Smooth muscle cell (in vitro differentiated cells): ENCODE results near the gene PRMT1. TPM values are rescaled to one million over a fixed set of nuclear protein-coding genes. Genes with fewer than 3 reads are reported as not detected.

Source experiments
- DNase-seq: peaks from one replicate; lab custom pipeline; 2025; ENCODE audit not compliant: unreplicated experiment; lab: John Stamatoyannopoulos, UW
- H2AFZ ChIP-seq: fragments of 200-600 bp; sonication (generic); 2 replicates; pipeline ENCODE4 v1.6.0; 2016; ENCODE audit warnings: antibody characterized with exemption, low read depth, mild to moderate bottlenecking
- H3F3A ChIP-seq: fragments of 200-600 bp; sonication (generic); 2 replicates; pipeline ENCODE4 v1.6.0; 2017; ENCODE audit warnings: antibody characterized with exemption, low read depth
- H3K27ac ChIP-seq: fragments of 200-600 bp; sonication (generic); 2 replicates; pipeline ENCODE4 v1.5.1; 2016; ENCODE audit warnings: low read depth, mild to moderate bottlenecking
- H3K27me3 ChIP-seq: fragments of 200-600 bp; sonication (generic); 2 replicates; pipeline ENCODE4 v1.6.1; 2016; ENCODE audit warnings: low read depth, mild to moderate bottlenecking
- H3K36me3 ChIP-seq: fragments of 200-600 bp; sonication (generic); 2 replicates; pipeline ENCODE4 v1.5.1; 2016; ENCODE audit warnings: low read depth
- H3K4me1 ChIP-seq: fragments of 200-600 bp; sonication (generic); 2 replicates; pipeline ENCODE4 v1.5.1; 2016; ENCODE audit warnings: low read depth
- H3K4me2 ChIP-seq: fragments of 200-600 bp; sonication (generic); 2 replicates; pipeline ENCODE4 v1.6.0; 2016; ENCODE audit warnings: mild to moderate bottlenecking
- H3K4me3 ChIP-seq: fragments of 200-600 bp; sonication (generic); 2 replicates; pipeline ENCODE4 v1.5.1; 2016; ENCODE audit warnings: mild to moderate bottlenecking
- H3K79me2 ChIP-seq: fragments of 200-600 bp; sonication (generic); 2 replicates; pipeline ENCODE4 v1.6.0; 2016; ENCODE audit warnings: low read depth, mild to moderate bottlenecking
- H3K9ac ChIP-seq: fragments of 200-600 bp; sonication (generic); 2 replicates; pipeline ENCODE4 v1.6.0; 2016; ENCODE audit warnings: low read depth
- H3K9me3 ChIP-seq: fragments of 200-600 bp; sonication (generic); replicated peaks from 2 replicates; pipeline ENCODE4 v1.5.1; 2016; ENCODE audit warnings: low read depth
- H4K20me1 ChIP-seq: fragments of 200-600 bp; sonication (generic); 2 replicates; pipeline ENCODE4 v1.6.0; 2016; ENCODE audit warnings: low read depth
- CTCF ChIP-seq: fragments of 200-600 bp; sonication (generic); IDR thresholded peaks from 2 replicates; pipeline ENCODE4 v1.5.1; 2017; ENCODE audit warnings: borderline replicate concordance, mild to moderate bottlenecking, antibody characterized with exemption; ENCODE audit not compliant: insufficient read depth, poor library complexity, severe bottlenecking
- WGBS: methylation state at CpG from one replicate; pipeline ENCODE4 v1.1.7; 2016; ENCODE audit warnings: low lambda C conversion rate; 5-methylcytosine and 5-hydroxymethylcytosine counted together
- polyA plus RNA-seq: library from polyadenylated mRNA; unstranded; fragments of >200 nt; fragmentation: Nextera tagmentation; extraction: Ambion mirVana; gene quantifications from 2 replicates; pipeline ENCODE4 v1.2.1, GENCODE V29; 2016
- total RNA-seq: library from RNA; depleted of rRNA; stranded (reverse); fragments of >200 nt; gene quantifications from 2 replicates; pipeline ENCODE4 v1.2.3, GENCODE V29; 2014

PRMT1 gene
- total and polyA plus RNA-seq, 2 experiments from 2014 or later: 147 to 175 TPM

GRCh38 chr19:49658566-49659442 is 18.3 kb upstream of the PRMT1 start:
- no peaks in the 10 kb centered on the region for H3F3A ChIP-seq
- H3K4me1 ChIP-seq: peaks cover 3% of the 10 kb centered on the region
- no peak overlapping the region for H2AFZ ChIP-seq
- peaks cover 4% of the 10 kb centered on the region for H3K79me2 ChIP-seq
- H3K4me2 ChIP-seq: no peak overlapping the region
- WGBS: 97% methylated on average over 12 of the region's 12 CpGs
- no peaks in the 10 kb centered on the region for H3K27me3 ChIP-seq
- H3K4me3 ChIP-seq: no peak overlapping the region
- H3K27ac ChIP-seq: no peak overlapping the region
- peaks cover 29% of the 10 kb centered on the region for H4K20me1 ChIP-seq
- no peaks in the 10 kb centered on the region for H3K9me3 ChIP-seq
- no peak for DNase-seq
- H3K36me3 ChIP-seq: no peaks in the 10 kb centered on the region
- H3K9ac ChIP-seq: no peak overlapping the region
- TF ChIP-seq CTCF: no peak

- Histone ChIP-seq H3K79me2 (peaks cover 7% of the 10 kb centered on the region), H3K36me3 (no peaks in the 10 kb centered on the region), H4K20me1 (peaks cover 25% of the 10 kb centered on the region), H3K9me3 (no peaks in the 10 kb centered on the region), H3K4me3 (no peak overlapping the region), H2AFZ (no peak overlapping the region), H3K4me2 (no peak overlapping the region), H3K9ac (no peak overlapping the region), H3K27me3 (no peaks in the 10 kb centered on the region), H3F3A (no peaks in the 10 kb centered on the region), H3K4me1 (peaks cover 6% of the 10 kb centered on the region), H3K27ac (no peak overlapping the region)
- 93% methylated on average over 15 of the region's 15 CpGs for WGBS
- no peak for DNase-seq
- TF ChIP-seq CTCF: no peak
Measured at GRCh38 chr19:49660338-49660961, 16.6 kb upstream of the PRMT1 start.

GRCh38 chr19:49662011-49662410 is 15.1 kb upstream of the PRMT1 start:
- Histone ChIP-seq H3K9ac (no peak overlapping the region), H3K27ac (no peak overlapping the region), H2AFZ (no peak overlapping the region), H4K20me1 (peaks cover 25% of the 10 kb centered on the region), H3K79me2 (peaks cover 14% of the 10 kb centered on the region), H3K4me2 (no peak overlapping the region), H3K36me3 (no peaks in the 10 kb centered on the region), H3K4me3 (no peak overlapping the region), H3K27me3 (no peaks in the 10 kb centered on the region), H3F3A (no peaks in the 10 kb centered on the region), H3K9me3 (no peaks in the 10 kb centered on the region), H3K4me1 (peaks cover 6% of the 10 kb centered on the region)
- WGBS: 97% methylated on average over 16 of the region's 16 CpGs
- no peak for TF ChIP-seq CTCF
- DNase-seq: no peak
